Hepatocyte (in vitro differentiated cells): ENCODE measurements around the gene GARIN5B. TPM values are rescaled to one million over a fixed set of nuclear protein-coding genes. Genes with fewer than 3 reads are reported as not detected.
"Not testable (repeated sequence)": the region's sequence is repeated elsewhere in the genome, so short reads cannot be mapped to it uniquely, and the experiment has no call there.

Experiments
- DNase-seq: peaks from one replicate; pipeline ENCODE4 v3.0.0-alpha.2; 2016; ENCODE audit warnings: low spot score
- H2AFZ ChIP-seq: fragments of 200-600 bp; sonication (generic); 2 replicates; pipeline ENCODE4 v1.6.0; 2016; ENCODE audit warnings: antibody characterized with exemption, mild to moderate bottlenecking
- H3K27ac ChIP-seq: fragments of 200-600 bp; sonication (generic); 2 replicates; pipeline ENCODE4 v1.5.1; 2016; ENCODE audit warnings: mild to moderate bottlenecking
- H3K27me3 ChIP-seq: fragments of 200-600 bp; sonication (generic); 2 replicates; pipeline ENCODE4 v1.6.1; 2016
- H3K36me3 ChIP-seq: fragments of 200-600 bp; sonication (generic); replicated peaks from 2 replicates; pipeline ENCODE4 v1.5.1; 2016; ENCODE audit warnings: low read depth; ENCODE audit not compliant: insufficient read depth
- H3K4me1 ChIP-seq: fragments of 200-600 bp; sonication (generic); 2 replicates; pipeline ENCODE4 v1.5.1; 2016; ENCODE audit warnings: mild to moderate bottlenecking, moderate library complexity; ENCODE audit not compliant: insufficient read depth
- H3K4me2 ChIP-seq: fragments of 200-600 bp; sonication (generic); 2 replicates; pipeline ENCODE4 v1.6.0; 2016
- H3K4me3 ChIP-seq: fragments of 200-600 bp; sonication (generic); 2 replicates; pipeline ENCODE4 v1.5.1; 2016; ENCODE audit warnings: mild to moderate bottlenecking
- H3K79me2 ChIP-seq: fragments of 200-600 bp; sonication (generic); 2 replicates; pipeline ENCODE4 v1.6.0; 2017; ENCODE audit warnings: mild to moderate bottlenecking
- H3K9me2 ChIP-seq: fragments of 200-600 bp; sonication (generic); replicated peaks from 2 replicates; pipeline ENCODE4 v1.6.0; 2017; ENCODE audit warnings: mild to moderate bottlenecking; ENCODE audit not compliant: insufficient read depth
- H3K9me3 ChIP-seq: fragments of 200-600 bp; sonication (generic); 2 replicates; pipeline ENCODE4 v1.5.1; 2016; ENCODE audit warnings: low read depth, mild to moderate bottlenecking
- H4K20me1 ChIP-seq: fragments of 200-600 bp; sonication (generic); 2 replicates; pipeline ENCODE4 v1.6.0; 2016; ENCODE audit warnings: mild to moderate bottlenecking; ENCODE audit not compliant: insufficient read depth, poor library complexity, severe bottlenecking
- EZH2 ChIP-seq: fragments of 200-600 bp; sonication (generic); IDR thresholded peaks from 2 replicates; pipeline ENCODE4 v1.6.1; 2016; ENCODE audit warnings: antibody characterized with exemption, mild to moderate bottlenecking, borderline replicate concordance
- EZH2phosphoT487 ChIP-seq: fragments of 200-600 bp; sonication (generic); IDR thresholded peaks from one replicate; pipeline ENCODE4 v1.6.1; 2018; ENCODE audit warnings: antibody characterized with exemption, mild to moderate bottlenecking, low read depth, moderate library complexity; ENCODE audit not compliant: unreplicated experiment, severe bottlenecking
- WGBS: methylation state at CpG from one replicate; pipeline ENCODE4 v1.1.6; 2016; ENCODE audit warnings: low lambda C conversion rate; ENCODE audit errors: missing lambda C conversion rate; 5-methylcytosine and 5-hydroxymethylcytosine counted together
- polyA plus RNA-seq: library from polyadenylated mRNA; unstranded; fragments of >200 nt; fragmentation: Nextera tagmentation; extraction: Ambion mirVana; gene quantifications from 2 replicates; pipeline ENCODE4 v1.2.1, GENCODE V29; 2016
- total RNA-seq: library from RNA; depleted of rRNA; stranded (reverse); fragments of >200 nt; gene quantifications from 2 replicates; pipeline ENCODE4 v1.2.3, GENCODE V29; 2014
- TF ChIP-seq, protein P1 (sequence below): fragments of 200-600 bp; sonication (generic); IDR thresholded peaks from 2 replicates; pipeline ENCODE4 v1.5.1; 2016; ENCODE audit warnings: antibody characterized with exemption, mild to moderate bottlenecking; ENCODE audit not compliant: poor library complexity

GARIN5B gene
- total RNA-seq (not detected in 2 replicates), polyA plus RNA-seq (0.18 TPM in 1 of 2 replicates, not detected in the other)

DNA sequence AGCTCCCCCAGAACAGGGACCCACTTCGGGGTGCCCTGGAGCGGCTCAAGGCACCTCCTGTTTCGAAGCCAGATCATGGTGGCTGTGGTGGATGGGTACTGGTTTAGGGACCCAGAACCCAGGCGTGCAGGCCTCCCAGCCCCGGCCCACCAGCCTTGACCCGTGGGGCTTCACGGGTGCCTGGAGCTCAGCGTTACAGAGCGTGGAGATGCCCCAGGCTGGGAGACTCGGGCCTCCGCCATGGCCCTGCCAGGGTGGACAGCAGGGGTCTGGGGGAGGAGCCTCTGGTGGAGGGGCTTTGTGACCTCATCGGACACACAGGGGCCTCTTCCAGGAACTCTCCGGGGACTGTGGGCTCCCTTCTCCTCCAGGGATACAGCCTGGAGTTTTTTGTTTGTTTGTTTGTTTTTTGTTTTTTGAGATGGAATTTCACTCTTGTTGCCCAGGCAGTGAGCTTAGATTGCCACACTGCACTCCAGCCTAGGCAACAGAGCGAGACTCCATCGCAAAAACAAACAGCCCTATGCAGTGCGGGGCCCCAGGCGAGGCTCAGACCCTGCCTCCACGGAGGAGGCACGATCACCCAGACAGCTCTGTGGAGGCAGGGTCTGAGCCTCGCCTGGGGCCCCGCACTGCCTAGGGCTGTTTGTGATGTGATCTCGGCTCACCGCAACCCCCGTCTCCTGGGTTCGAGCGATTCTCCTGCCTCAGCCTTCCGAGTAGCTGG, at the start of gene GARIN5B:
GARIN5B (minus strand) TSS at position 271 of the 727 bp plus-strand sequence; CDS start at position 77, 194 bp downstream.
- Histone ChIP-seq H3K27ac (no peak within 1 kb of the TSS), H3K79me2 (no peaks in the 10 kb centered on the region), H3K4me3 (no peak within 1 kb of the TSS), H2AFZ (no peak within 1 kb of the TSS), H3K4me1 (no peaks in the 10 kb centered on the region), H3K27me3 (peaks cover under 1% of the 10 kb centered on the region), H3K36me3 (no peaks in the 10 kb centered on the region), H3K9me3 (no peaks in the 10 kb centered on the region), H4K20me1 (no peaks in the 10 kb centered on the region), H3K4me2 (no peak within 1 kb of the TSS), H3K9me2 (no peaks in the 10 kb centered on the region)
- 76% methylated on average over 26 of the region's 27 CpGs for WGBS
- DNase-seq: no peak
- TF ChIP-seq EZH2phosphoT487 (no peak), EZH2 (no peak)
- TF ChIP-seq, protein P1, sequence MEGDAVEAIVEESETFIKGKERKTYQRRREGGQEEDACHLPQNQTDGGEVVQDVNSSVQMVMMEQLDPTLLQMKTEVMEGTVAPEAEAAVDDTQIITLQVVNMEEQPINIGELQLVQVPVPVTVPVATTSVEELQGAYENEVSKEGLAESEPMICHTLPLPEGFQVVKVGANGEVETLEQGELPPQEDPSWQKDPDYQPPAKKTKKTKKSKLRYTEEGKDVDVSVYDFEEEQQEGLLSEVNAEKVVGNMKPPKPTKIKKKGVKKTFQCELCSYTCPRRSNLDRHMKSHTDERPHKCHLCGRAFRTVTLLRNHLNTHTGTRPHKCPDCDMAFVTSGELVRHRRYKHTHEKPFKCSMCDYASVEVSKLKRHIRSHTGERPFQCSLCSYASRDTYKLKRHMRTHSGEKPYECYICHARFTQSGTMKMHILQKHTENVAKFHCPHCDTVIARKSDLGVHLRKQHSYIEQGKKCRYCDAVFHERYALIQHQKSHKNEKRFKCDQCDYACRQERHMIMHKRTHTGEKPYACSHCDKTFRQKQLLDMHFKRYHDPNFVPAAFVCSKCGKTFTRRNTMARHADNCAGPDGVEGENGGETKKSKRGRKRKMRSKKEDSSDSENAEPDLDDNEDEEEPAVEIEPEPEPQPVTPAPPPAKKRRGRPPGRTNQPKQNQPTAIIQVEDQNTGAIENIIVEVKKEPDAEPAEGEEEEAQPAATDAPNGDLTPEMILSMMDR: no peak

DNA sequence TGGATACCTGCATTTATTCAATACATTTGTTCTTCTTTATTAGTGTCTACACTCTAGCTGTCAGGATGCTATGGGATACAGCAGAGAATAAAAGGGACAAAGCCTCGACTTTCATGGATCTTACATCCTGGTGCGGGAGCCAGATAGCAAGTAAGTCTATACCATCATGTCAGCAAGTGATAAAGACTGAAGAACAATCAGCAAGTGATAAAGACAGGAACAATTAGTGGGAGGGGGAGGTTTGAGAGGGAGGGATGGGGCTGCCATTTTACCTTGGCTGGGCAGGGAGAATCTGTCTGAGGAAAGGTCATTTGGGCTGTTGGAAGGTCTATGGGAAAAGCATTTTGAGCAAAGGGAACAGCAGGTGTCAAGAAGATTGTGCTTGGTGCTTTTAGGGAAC, 47.1 kb upstream of the GARIN5B start:
- no peak for DNase-seq
- Histone ChIP-seq H3K27ac (no peak overlapping the region), H3K4me3 (no peak overlapping the region), H3K36me3 (no peaks in the 10 kb centered on the region), H2AFZ (no peak overlapping the region), H3K27me3 (no peaks in the 10 kb centered on the region), H3K4me1 (peaks cover 10% of the 10 kb centered on the region), H3K9me3 (no peaks in the 10 kb centered on the region), H3K79me2 (peaks cover 22% of the 10 kb centered on the region), H3K4me2 (no peak overlapping the region), H3K9me2 (no peaks in the 10 kb centered on the region), H4K20me1 (peaks cover 5% of the 10 kb centered on the region)
- TF ChIP-seq, protein P1: no peak
- TF ChIP-seq EZH2 (no peak), EZH2phosphoT487 (no peak)
- WGBS: 84% methylated on average over 2 of the region's 2 CpGs

DNA sequence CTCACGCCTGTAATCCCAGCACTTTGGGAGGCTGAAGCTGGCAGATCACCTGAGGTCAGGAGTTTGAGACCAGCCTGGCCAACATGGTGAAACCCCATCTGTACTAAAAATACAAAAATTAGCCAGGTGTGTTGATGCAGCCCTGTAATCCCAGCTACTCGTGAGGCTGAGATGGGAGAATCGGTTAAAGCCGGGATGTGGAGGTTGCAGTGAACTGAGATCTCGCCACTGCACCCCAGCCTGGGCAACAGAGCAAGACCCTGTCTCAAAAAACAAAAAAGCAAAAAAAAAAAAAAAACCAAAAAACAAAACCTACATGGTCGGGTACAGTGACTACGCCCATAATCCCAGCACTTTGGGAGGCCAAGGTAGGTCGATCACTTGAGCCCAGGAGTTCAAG, 46.1 kb upstream of the GARIN5B start:
- DNase-seq, H3K36me3 ChIP-seq, H3K4me1 ChIP-seq, H3K4me3 ChIP-seq, H3K4me2 ChIP-seq, H2AFZ ChIP-seq, H3K27ac ChIP-seq, H4K20me1 ChIP-seq, H3K9me2 ChIP-seq, H3K27me3 ChIP-seq, H3K9me3 ChIP-seq: not testable (repeated sequence)
- H3K79me2 ChIP-seq: peaks cover 28% of the 10 kb centered on the region
- 96% methylated on average over 8 of the region's 8 CpGs for WGBS

DNA sequence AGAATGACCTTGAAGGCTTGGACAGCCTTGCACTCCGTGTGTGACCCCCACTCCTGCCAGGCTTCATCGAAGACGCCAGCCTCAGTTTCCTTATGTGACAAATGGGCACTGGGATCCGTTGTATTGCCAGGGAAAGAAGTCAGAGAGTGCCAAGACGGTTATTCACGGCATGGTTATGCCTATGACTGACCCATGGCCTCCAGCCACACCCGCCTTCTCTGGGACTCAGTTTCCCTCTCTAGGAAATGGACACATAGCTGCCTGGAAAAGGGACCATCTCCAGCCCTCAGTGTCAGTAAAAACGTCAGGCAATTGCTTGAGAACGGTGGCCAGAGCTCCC, 45.4 kb upstream of the GARIN5B start:
- Histone ChIP-seq H3K79me2 (peaks cover 32% of the 10 kb centered on the region), H3K9me3 (no peaks in the 10 kb centered on the region), H3K4me2 (peak overlapping the region; percentile 73), H3K4me1 (peaks cover 10% of the 10 kb centered on the region), H3K9me2 (no peaks in the 10 kb centered on the region), H3K36me3 (no peaks in the 10 kb centered on the region), H3K27me3 (no peaks in the 10 kb centered on the region), H2AFZ (peak overlapping the region; percentile 78), H3K27ac (peak overlapping the region; percentile 95), H4K20me1 (peaks cover 5% of the 10 kb centered on the region), H3K4me3 (peak overlapping the region; percentile 2)
- no peak for DNase-seq
- TF ChIP-seq, protein P1: no peak
- no peak for TF ChIP-seq EZH2phosphoT487
- no peak for TF ChIP-seq EZH2
- 70% methylated on average over 9 of the region's 9 CpGs for WGBS
